Uterus (tissue), 4 donors: ENCODE measurements around the gene SLC22A6. TPM values are rescaled to one million over a fixed set of nuclear protein-coding genes. Genes with fewer than 3 reads are reported as not detected.

ENCODE experiments used
- DNase-seq, 2 donors: peaks; one replicate each; pipeline ENCODE4 v3.0.0-alpha.2; 2019 to 2020
- H3K27ac ChIP-seq, 2 donors: fragments of 200-600 bp; sonication (generic); 1 replicate in 1 of 2; 2 replicates in 1 of 2; pipeline ENCODE4 v1.5.1; 2016 to 2018
- H3K27me3 ChIP-seq, 2 donors: fragments of 200-600 bp; sonication (generic); one replicate each; pipeline ENCODE4 v1.5.1; 2018 to 2019; ENCODE audit warnings: control low read depth in 1 of 2
- H3K36me3 ChIP-seq, 2 donors: fragments of 200-600 bp; sonication (generic); one replicate each; pipeline ENCODE4 v1.5.1; 2019; ENCODE audit warnings: control low read depth in 1 of 2
- H3K4me1 ChIP-seq, 2 donors: fragments of 200-600 bp; sonication (generic); one replicate each; pipeline ENCODE4 v1.5.1; 2018 to 2019; ENCODE audit warnings: control low read depth in 1 of 2
- H3K4me3 ChIP-seq, 2 donors: fragments of 200-600 bp; sonication (generic); 1 replicate in 1 of 2; 2 replicates in 1 of 2; pipeline ENCODE4 v1.5.1; 2018 to 2019; ENCODE audit warnings: mild to moderate bottlenecking in 1 of 2
- H3K9me3 ChIP-seq, 2 donors: fragments of 200-600 bp; sonication (generic); one replicate each; pipeline ENCODE4 v1.5.1; 2019; ENCODE audit warnings: control low read depth in 1 of 2
- CTCF ChIP-seq, 4 experiments: fragments of 200-600 bp in 2 of 4; fragments of 450-650 bp in 2 of 4; sonication (generic) in 2 of 4; IDR thresholded peaks; one replicate each; pipeline ENCODE4 v1.5.1; 2016 to 2019; ENCODE audit warnings: antibody characterized with exemption in 4 of 4, mild to moderate bottlenecking in 2 of 4, moderate library complexity in 1 of 4
- POLR2A ChIP-seq, 2 donors: fragments of 450-650 bp; IDR thresholded peaks; one replicate each; pipeline ENCODE4 v1.6.1; 2016; ENCODE audit warnings: antibody characterized with exemption in 2 of 2, mild to moderate bottlenecking in 1 of 2, moderate library complexity in 1 of 2
- intact Hi-C: fragments of 100-400 bp; cut with DNase I; formaldehyde crosslinking; loops from one replicate; pipeline ENCODE4 v1.15.1; 2023; ENCODE audit warnings: low total_unique reads
- total RNA-seq, 4 donors: library from RNA; depleted of rRNA in 3 of 4; stranded (reverse); fragments of >200 nt in 3 of 4; gene quantifications; one replicate each; pipeline versions ENCODE4 v1.1.0 to v1.2.4, GENCODE V29; 2014 to 2023
- donor health status: DM: yes; HTN: yes; CAD: no.

Gene SLC22A6
- total RNA-seq, 4 donors from 2014 or later = not detected

- H3K4me1 ChIP-seq = peaks cover 0 to 5% of the 10 kb centered on the region in 2 donors
- TF ChIP-seq POLR2A (IDR thresholded peaks at IDR 0.05) (no peak), CTCF (IDR thresholded peaks at IDR 0.05) (no peak)
- no peak for DNase-seq
- H3K27ac ChIP-seq = no peak overlapping the region
- no peak overlapping the region for H3K4me3 ChIP-seq
- no peaks in the 10 kb centered on the region for H3K9me3 ChIP-seq
- intact Hi-C loops = no loop called here
- H3K36me3 ChIP-seq = no peaks in the 10 kb centered on the region
- no peaks in the 10 kb centered on the region for H3K27me3 ChIP-seq
These were observed 25.3 kb downstream of the SLC22A6 start for GRCh38 chr11:62959422-62959980.

GRCh38 chr11:62958547-62959421 is 26.0 kb downstream of the SLC22A6 start:
- intact Hi-C loops = no loop called here
- peak overlapping the region; percentile 24 to 28 for H3K27ac ChIP-seq
- peaks cover 0 to 5% of the 10 kb centered on the region in 2 donors for H3K4me1 ChIP-seq
- H3K9me3 ChIP-seq = no peaks in the 10 kb centered on the region
- H3K36me3 ChIP-seq = no peaks in the 10 kb centered on the region
- TF ChIP-seq CTCF (IDR thresholded peaks at IDR 0.05) = no peak
- TF ChIP-seq POLR2A (IDR thresholded peaks at IDR 0.05) = no peak
- H3K4me3 ChIP-seq = no peak overlapping the region
- DNase-seq = peak; percentile 57 to 66
- no peaks in the 10 kb centered on the region for H3K27me3 ChIP-seq

- Histone ChIP-seq H3K4me1 (peaks cover 0 to 5% of the 10 kb centered on the region in 2 donors), H3K27ac (no peak overlapping the region), H3K9me3 (no peaks in the 10 kb centered on the region), H3K4me3 (no peak overlapping the region), H3K36me3 (no peaks in the 10 kb centered on the region), H3K27me3 (no peaks in the 10 kb centered on the region)
- TF ChIP-seq POLR2A (IDR thresholded peaks at IDR 0.05) (no peak), CTCF (IDR thresholded peaks at IDR 0.05) (no peak)
- intact Hi-C loops = no loop called here
- no peak for DNase-seq
These were observed 27.6 kb downstream of the SLC22A6 start for GRCh38 chr11:62957147-62957546.

GRCh38 chr11:62954478-62954877 is 30.3 kb downstream of the SLC22A6 start:
- no peak overlapping the region for H3K27ac ChIP-seq
- H3K36me3 ChIP-seq = no peaks in the 10 kb centered on the region
- no peak overlapping the region for H3K4me3 ChIP-seq
- no peak for DNase-seq
- H3K27me3 ChIP-seq = no peaks in the 10 kb centered on the region
- H3K9me3 ChIP-seq = no peaks in the 10 kb centered on the region
- H3K4me1 ChIP-seq = peaks cover 0 to 3% of the 10 kb centered on the region in 2 donors
- intact Hi-C loops = no loop called here
- no peak for TF ChIP-seq POLR2A (IDR thresholded peaks at IDR 0.05)

GRCh38 chr11:62953811-62954210 is 31.0 kb downstream of the SLC22A6 start:
- no peaks in the 10 kb centered on the region for H3K36me3 ChIP-seq
- no peak overlapping the region for H3K27ac ChIP-seq
- no peaks in the 10 kb centered on the region for H3K27me3 ChIP-seq
- H3K4me3 ChIP-seq = no peak overlapping the region
- TF ChIP-seq POLR2A (IDR thresholded peaks at IDR 0.05) (no peak), CTCF (IDR thresholded peaks at IDR 0.05) (no peak)
- intact Hi-C loops = no loop called here
- H3K4me1 ChIP-seq = no peaks in the 10 kb centered on the region
- no peak for DNase-seq
- no peaks in the 10 kb centered on the region for H3K9me3 ChIP-seq
